ENCODE results near the gene CHCHD10. TPM values are rescaled to one million over a fixed set of nuclear protein-coding genes. Genes with fewer than 3 reads are reported as not detected.

Gene CHCHD10
- total RNA-seq, 1 donor from 2014 or later = 60.9 TPM

DNA sequence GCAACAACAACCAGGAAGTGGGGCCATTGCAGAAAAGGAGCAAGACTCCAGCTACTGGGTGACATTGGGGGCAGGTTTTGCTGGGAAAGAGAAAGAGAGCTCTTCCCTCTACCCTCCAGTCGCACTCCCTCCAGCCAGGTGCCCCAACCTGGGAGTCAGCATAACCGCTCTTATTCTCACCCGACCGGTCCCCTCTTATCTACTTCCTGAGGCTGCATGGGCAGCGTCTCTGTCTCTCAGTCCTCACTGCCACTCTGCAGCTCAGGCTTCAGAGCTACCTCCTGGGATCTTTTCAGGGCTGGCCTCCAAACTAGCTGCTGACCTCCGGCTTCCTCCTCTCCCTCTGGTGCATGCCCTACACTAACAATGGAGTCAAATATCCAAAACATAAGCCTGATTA, 22.0 kb downstream of the CHCHD10 start:
- H3K27me3 ChIP-seq (ENCODE audit: insufficient read depth, low read length) = no peaks in the 10 kb centered on the region
- no peak overlapping the region for H3K4me2 ChIP-seq (ENCODE audit: low read length)
- H3K9me3 ChIP-seq (ENCODE audit: insufficient read depth, low read depth, low read length) = peaks cover 12% of the 10 kb centered on the region
- H3K36me3 ChIP-seq (ENCODE audit: insufficient read depth, low read length) = peaks cover 14% of the 10 kb centered on the region
- peaks cover 21% of the 10 kb centered on the region for H4K20me1 ChIP-seq (ENCODE audit: insufficient read depth, low read length)
- no peak overlapping the region for H3K27ac ChIP-seq (ENCODE audit: low read depth, low read length)
- no peak overlapping the region for H3K4me3 ChIP-seq (ENCODE audit: insufficient read depth, low read depth, low read length)
- TF ChIP-seq, protein P1, sequence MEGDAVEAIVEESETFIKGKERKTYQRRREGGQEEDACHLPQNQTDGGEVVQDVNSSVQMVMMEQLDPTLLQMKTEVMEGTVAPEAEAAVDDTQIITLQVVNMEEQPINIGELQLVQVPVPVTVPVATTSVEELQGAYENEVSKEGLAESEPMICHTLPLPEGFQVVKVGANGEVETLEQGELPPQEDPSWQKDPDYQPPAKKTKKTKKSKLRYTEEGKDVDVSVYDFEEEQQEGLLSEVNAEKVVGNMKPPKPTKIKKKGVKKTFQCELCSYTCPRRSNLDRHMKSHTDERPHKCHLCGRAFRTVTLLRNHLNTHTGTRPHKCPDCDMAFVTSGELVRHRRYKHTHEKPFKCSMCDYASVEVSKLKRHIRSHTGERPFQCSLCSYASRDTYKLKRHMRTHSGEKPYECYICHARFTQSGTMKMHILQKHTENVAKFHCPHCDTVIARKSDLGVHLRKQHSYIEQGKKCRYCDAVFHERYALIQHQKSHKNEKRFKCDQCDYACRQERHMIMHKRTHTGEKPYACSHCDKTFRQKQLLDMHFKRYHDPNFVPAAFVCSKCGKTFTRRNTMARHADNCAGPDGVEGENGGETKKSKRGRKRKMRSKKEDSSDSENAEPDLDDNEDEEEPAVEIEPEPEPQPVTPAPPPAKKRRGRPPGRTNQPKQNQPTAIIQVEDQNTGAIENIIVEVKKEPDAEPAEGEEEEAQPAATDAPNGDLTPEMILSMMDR (IDR thresholded peaks at IDR 0.05; ENCODE audit: insufficient read depth, low read depth, low read length) = no peak
- TF ChIP-seq EZH2 (IDR thresholded peaks at IDR 0.05; ENCODE audit: insufficient read depth, low read length) = no peak
- H3K79me2 ChIP-seq (ENCODE audit: insufficient read depth, low read length) = peaks cover 15% of the 10 kb centered on the region
- no peak for FAIRE-seq
- no peaks in the 10 kb centered on the region for H3K27me3 Mint-ChIP-seq (ENCODE audit: low read depth, unreplicated experiment)
- peaks cover 4% of the 10 kb centered on the region for H3K4me1 Mint-ChIP-seq (ENCODE audit: low read depth, unreplicated experiment)
- H3K9ac ChIP-seq (ENCODE audit: low read length) = no peak overlapping the region
- H3K4me1 ChIP-seq (ENCODE audit: insufficient read depth, low read length) = peaks cover 3% of the 10 kb centered on the region
- DNase-seq (ENCODE audit: low read depth) = no peak
- peak overlapping the region; percentile 62 for H3K27ac Mint-ChIP-seq (ENCODE audit: unreplicated experiment)
- no peak overlapping the region for H2AFZ ChIP-seq (ENCODE audit: low read depth, low read length)
- H3K4me3 Mint-ChIP-seq (ENCODE audit: unreplicated experiment) = no peak overlapping the region
- H3K36me3 Mint-ChIP-seq (ENCODE audit: low read depth, unreplicated experiment) = peaks cover 33% of the 10 kb centered on the region
- no peaks in the 10 kb centered on the region for H3K9me3 Mint-ChIP-seq (ENCODE audit: unreplicated experiment)

- H2AFZ ChIP-seq (ENCODE audit: low read depth, low read length) = no peak overlapping the region
- FAIRE-seq (no peak), DNase-seq (ENCODE audit: low read depth) (no peak)
- Mint-ChIP-seq H3K9me3 (ENCODE audit: unreplicated experiment) (no peaks in the 10 kb centered on the region), H3K4me1 (ENCODE audit: low read depth, unreplicated experiment) (no peaks in the 10 kb centered on the region), H3K4me3 (ENCODE audit: unreplicated experiment) (no peak overlapping the region), H3K27ac (ENCODE audit: unreplicated experiment) (no peak overlapping the region), H3K36me3 (ENCODE audit: low read depth, unreplicated experiment) (peaks cover 33% of the 10 kb centered on the region), H3K27me3 (ENCODE audit: low read depth, unreplicated experiment) (no peaks in the 10 kb centered on the region)
- H3K9ac ChIP-seq (ENCODE audit: low read length) = no peak overlapping the region
- H3K27me3 ChIP-seq (ENCODE audit: insufficient read depth, low read length) = no peaks in the 10 kb centered on the region
- no peak overlapping the region for H3K4me2 ChIP-seq (ENCODE audit: low read length)
- peaks cover 11% of the 10 kb centered on the region for H3K79me2 ChIP-seq (ENCODE audit: insufficient read depth, low read length)
- peaks cover 14% of the 10 kb centered on the region for H3K36me3 ChIP-seq (ENCODE audit: insufficient read depth, low read length)
- H3K4me1 ChIP-seq (ENCODE audit: insufficient read depth, low read length) = no peaks in the 10 kb centered on the region
- no peak overlapping the region for H3K27ac ChIP-seq (ENCODE audit: low read depth, low read length)
- peaks cover 21% of the 10 kb centered on the region for H4K20me1 ChIP-seq (ENCODE audit: insufficient read depth, low read length)
- peaks cover 12% of the 10 kb centered on the region for H3K9me3 ChIP-seq (ENCODE audit: insufficient read depth, low read depth, low read length)
- TF ChIP-seq EZH2 (IDR thresholded peaks at IDR 0.05; ENCODE audit: insufficient read depth, low read length) = no peak
- TF ChIP-seq, protein P1 (IDR thresholded peaks at IDR 0.05; ENCODE audit: insufficient read depth, low read depth, low read length) = no peak
- H3K4me3 ChIP-seq (ENCODE audit: insufficient read depth, low read depth, low read length) = no peak overlapping the region
Measured at GRCh38 chr22:23744485-23744884, 23.3 kb downstream of the CHCHD10 start.

DNA sequence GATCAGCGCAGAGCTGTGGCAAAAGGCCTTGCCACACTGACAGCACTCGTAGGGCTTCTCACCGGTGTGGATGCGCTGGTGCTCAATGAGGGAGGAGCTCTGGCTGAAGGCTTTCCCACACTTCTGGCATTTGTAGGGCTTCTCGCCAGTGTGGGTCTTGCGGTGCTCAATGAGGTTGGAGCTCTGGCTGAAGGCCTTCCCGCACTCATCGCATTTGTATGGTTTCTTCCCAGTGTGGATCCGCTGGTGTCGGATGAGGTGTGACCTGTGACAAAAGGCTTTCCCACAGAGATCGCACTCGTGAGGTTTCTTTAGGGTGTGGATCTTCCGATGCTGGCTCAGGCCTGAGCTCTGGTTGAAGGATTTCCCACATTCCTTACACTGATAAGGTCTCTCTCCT, 23.8 kb downstream of the CHCHD10 start:
- no peak overlapping the region for H3K27ac Mint-ChIP-seq (ENCODE audit: unreplicated experiment)
- TF ChIP-seq, protein P1 (IDR thresholded peaks at IDR 0.05; ENCODE audit: insufficient read depth, low read depth, low read length) = no peak
- TF ChIP-seq EZH2 (IDR thresholded peaks at IDR 0.05; ENCODE audit: insufficient read depth, low read length) = no peak
- Histone ChIP-seq H3K4me3 (ENCODE audit: insufficient read depth, low read depth, low read length) (no peak overlapping the region), H3K4me1 (ENCODE audit: insufficient read depth, low read length) (no peaks in the 10 kb centered on the region), H3K9ac (ENCODE audit: low read length) (no peak overlapping the region), H2AFZ (ENCODE audit: low read depth, low read length) (no peak overlapping the region), H3K27me3 (ENCODE audit: insufficient read depth, low read length) (no peaks in the 10 kb centered on the region), H3K36me3 (ENCODE audit: insufficient read depth, low read length) (peaks cover 14% of the 10 kb centered on the region), H3K79me2 (ENCODE audit: insufficient read depth, low read length) (peaks cover 11% of the 10 kb centered on the region), H4K20me1 (ENCODE audit: insufficient read depth, low read length) (peaks cover 21% of the 10 kb centered on the region), H3K27ac (ENCODE audit: low read depth, low read length) (no peak overlapping the region), H3K4me2 (ENCODE audit: low read length) (no peak overlapping the region), H3K9me3 (ENCODE audit: insufficient read depth, low read depth, low read length) (peaks cover 12% of the 10 kb centered on the region)
- H3K9me3 Mint-ChIP-seq (ENCODE audit: unreplicated experiment) = no peaks in the 10 kb centered on the region
- peaks cover 33% of the 10 kb centered on the region for H3K36me3 Mint-ChIP-seq (ENCODE audit: low read depth, unreplicated experiment)
- no peaks in the 10 kb centered on the region for H3K27me3 Mint-ChIP-seq (ENCODE audit: low read depth, unreplicated experiment)
- no peaks in the 10 kb centered on the region for H3K4me1 Mint-ChIP-seq (ENCODE audit: low read depth, unreplicated experiment)
- FAIRE-seq (no peak), DNase-seq (ENCODE audit: low read depth) (no peak)
- H3K4me3 Mint-ChIP-seq (ENCODE audit: unreplicated experiment) = no peak overlapping the region
